ENCODE results near the gene METAP2. TPM values are rescaled to one million over a fixed set of nuclear protein-coding genes. Genes with fewer than 3 reads are reported as not detected.

Gene METAP2
- total RNA-seq, 1 experiment from 2014 or later: 121 TPM

GRCh38 chr12:95497031-95497430 is 23.1 kb downstream of the METAP2 start:
- in situ Hi-C loops (cut with HindIII; ENCODE audit: low pct_unique_long_range_greater_than_20kb, low sequenced_read_pairs): no loop called here

DNA sequence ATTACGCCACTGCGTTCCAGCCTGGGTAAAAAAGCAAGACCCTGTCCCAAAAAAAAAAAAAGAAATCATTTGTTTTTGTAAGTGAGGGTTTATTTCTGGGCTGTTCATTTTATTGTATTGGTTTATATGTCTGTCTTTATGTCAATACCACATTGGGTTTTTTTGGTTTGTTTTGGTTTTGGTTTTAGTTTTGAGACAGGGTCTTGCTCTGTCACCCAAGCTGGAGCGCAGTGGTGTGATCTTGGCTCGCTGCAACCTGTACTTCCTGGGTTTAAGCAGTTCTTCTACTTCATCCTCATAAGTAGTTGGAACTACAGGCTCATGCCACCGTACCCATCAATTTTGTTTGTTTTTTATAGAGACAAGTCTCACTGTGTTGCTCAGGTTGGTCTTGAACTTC is 25.0 kb downstream of the METAP2 start:
- DNase-seq (ENCODE audit: low read depth, low spot score): no peak
- in situ Hi-C loops (cut with HindIII; ENCODE audit: low pct_unique_long_range_greater_than_20kb, low sequenced_read_pairs): no loop called here

More at GRCh38 chr12:95497031-95497430, 23.1 kb downstream of the METAP2 start:
- no peak for DNase-seq (ENCODE audit: low read depth, low spot score)

- DNase-seq (ENCODE audit: low read depth, low spot score): no peak
- in situ Hi-C loops (cut with HindIII; ENCODE audit: low pct_unique_long_range_greater_than_20kb, low sequenced_read_pairs): no loop called here
Observed at GRCh38 chr12:95499772-95500171, 25.8 kb downstream of the METAP2 start.

DNA sequence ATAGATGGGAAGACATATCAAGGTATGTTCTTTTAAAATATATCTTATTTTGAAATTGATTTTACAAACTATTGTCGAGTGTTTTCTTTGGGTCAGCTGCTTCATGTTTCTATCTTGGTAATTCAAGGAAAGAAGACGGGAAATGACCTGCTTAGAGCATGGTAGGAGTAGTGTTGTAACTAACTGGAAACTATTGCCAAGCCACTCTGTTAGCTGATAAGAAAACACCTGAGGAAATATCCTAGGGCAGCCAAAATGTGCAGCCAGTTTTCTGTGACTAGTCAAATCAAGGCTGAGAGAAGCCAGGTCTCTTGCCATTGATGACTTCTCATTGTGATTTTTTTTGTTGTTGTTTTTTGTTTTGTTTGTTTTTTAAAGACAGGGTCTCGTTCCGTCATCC is 30.2 kb downstream of the METAP2 start:
- in situ Hi-C loops (cut with HindIII; ENCODE audit: low pct_unique_long_range_greater_than_20kb, low sequenced_read_pairs): no loop called here

DNA sequence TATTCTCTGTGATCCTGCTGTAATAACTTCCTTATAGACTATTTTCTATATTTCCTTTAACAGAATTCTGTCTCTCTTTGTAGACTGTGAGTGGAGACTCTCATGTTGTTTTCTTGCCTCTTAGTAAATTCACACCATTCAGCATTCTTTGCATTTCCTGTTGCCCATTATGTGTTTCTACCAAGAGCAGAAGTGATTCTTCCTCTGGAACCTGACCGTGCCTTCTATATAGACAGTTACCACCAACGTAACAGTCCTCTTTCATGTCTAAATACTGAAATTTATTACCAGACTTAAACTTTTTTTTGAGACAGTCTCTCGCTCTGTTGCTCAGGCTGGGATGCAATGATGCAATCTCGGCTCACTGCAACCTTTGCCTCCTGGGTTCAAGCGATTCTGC is 31.1 kb downstream of the METAP2 start:
- in situ Hi-C loops (cut with HindIII; ENCODE audit: low pct_unique_long_range_greater_than_20kb, low sequenced_read_pairs): no loop called here
- no peak for DNase-seq (ENCODE audit: low read depth, low spot score)

More for the DNA sequence above, 30.2 kb downstream of the METAP2 start:
- DNase-seq (ENCODE audit: low read depth, low spot score): no peak

DNA sequence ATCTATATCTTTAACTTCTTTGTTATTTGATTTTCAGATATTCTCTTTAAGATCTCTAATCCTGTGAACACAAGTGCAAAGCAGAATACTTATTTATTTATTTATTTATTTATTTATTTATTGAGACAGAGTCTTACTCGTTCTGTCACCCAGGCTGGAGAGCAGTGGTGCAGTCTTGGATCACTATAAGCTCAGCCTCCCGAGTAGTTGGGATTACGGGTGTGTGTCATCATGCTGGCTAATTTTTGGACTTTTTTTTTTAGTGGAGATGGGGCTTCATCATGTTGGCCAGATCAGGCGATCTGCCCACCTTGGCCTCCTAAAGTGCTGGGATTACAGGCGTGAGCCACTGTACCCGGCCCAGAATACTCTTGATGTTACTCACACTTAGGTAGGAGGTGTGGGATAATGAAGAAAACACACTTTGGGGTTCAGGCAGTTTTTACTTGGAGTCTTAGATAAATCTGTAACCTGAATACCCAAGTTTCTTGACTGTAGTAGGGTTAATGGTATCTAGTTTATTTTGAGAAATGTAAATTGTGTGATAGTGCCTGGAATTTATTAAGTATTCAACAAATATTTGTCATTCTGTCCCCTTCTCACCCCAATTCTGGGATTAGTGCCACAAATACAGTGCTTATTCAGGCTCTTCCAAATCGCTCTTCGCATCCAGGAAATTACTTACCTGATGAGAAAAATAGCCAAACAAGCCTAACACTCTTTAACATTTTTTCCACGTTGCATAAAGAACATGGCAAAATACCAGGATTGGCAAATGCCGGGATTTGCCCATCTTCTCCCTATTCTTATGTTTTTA is 33.0 kb downstream of the METAP2 start:
- in situ Hi-C loops (cut with HindIII; ENCODE audit: low pct_unique_long_range_greater_than_20kb, low sequenced_read_pairs): no loop called here

DNA sequence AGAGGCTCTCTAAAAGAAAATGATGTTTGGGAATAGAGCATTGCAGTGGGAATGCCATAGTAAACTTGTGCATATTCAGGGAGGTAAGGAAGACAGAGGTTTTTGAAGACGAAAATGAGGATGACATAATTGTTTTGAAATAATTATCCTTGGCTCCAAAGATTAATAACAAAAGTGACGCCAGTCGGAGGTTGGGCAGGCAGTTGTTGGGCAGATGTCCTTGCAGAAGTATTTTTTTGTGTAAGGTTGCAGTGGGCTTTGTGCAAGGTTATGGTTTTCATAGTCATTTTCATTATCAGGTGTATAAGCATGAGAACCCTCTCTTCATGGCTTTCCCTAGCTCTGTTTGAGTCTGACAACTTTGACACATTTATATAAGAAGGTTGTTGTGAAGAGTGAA is 35.3 kb downstream of the METAP2 start:
- no peak for DNase-seq (ENCODE audit: low read depth, low spot score)
- in situ Hi-C loops (cut with HindIII; ENCODE audit: low pct_unique_long_range_greater_than_20kb, low sequenced_read_pairs): no loop called here

More for the DNA sequence above, 33.0 kb downstream of the METAP2 start:
- DNase-seq (ENCODE audit: low read depth, low spot score): no peak

DNA sequence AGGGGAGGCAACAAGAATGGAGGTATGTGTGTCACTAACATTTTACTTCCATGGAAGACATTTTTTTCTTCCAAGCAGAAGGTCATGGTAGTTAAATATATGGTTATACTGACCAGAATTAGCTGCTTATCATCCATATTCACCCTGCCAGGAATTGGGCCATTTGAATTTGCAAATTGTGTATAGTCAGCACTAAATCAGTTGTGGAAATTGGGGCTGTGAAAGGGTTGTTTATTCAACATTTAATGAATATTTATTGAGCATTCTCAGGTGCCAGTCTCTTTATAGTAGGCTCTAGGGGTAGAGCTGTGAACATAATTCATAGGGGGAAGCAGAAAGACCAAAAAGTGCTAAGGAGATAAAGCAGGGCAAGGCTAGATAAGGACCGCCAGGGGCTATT is 38.0 kb downstream of the METAP2 start:
- no peak for DNase-seq (ENCODE audit: low read depth, low spot score)
- in situ Hi-C loops (cut with HindIII; ENCODE audit: low pct_unique_long_range_greater_than_20kb, low sequenced_read_pairs): no loop called here

DNA sequence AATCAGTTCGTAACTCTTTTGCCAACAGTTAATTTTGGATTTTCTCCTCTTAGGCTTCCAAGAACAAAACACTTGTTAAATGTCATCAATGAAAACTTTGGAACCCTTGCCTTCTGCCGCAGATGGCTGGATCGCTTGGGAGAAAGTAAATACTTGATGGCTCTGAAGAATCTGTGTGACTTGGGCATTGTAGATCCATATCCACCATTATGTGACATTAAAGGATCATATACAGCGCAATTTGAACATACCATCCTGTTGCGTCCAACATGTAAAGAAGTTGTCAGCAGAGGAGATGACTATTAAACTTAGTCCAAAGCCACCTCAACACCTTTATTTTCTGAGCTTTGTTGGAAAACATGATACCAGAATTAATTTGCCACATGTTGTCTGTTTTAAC is 39.6 kb downstream of the METAP2 start:
- in situ Hi-C loops (cut with HindIII; ENCODE audit: low pct_unique_long_range_greater_than_20kb, low sequenced_read_pairs): no loop called here
- no peak for DNase-seq (ENCODE audit: low read depth, low spot score)

DNA sequence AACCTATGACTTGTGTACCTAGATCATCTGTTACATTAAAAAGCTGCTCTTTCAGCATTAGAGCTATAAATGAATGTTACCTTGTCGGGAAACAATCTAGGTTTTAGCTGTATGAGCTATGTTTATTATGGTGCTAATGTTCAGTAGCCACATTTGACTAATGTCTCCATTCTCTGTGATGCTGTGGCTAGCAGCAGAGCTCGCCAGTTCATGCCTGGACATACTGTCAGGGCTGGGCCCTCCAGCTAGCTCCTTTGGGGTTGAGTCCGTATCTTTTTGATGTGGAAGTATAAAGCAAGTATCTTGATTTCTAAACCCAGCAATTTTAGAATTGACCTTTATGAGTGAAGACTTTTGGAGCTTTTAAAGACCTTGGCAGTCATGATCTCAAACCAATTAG is 41.2 kb downstream of the METAP2 start:
- DNase-seq (ENCODE audit: low read depth, low spot score): no peak
- in situ Hi-C loops (cut with HindIII; ENCODE audit: low pct_unique_long_range_greater_than_20kb, low sequenced_read_pairs): no loop called here

GRCh38 chr12:95516757-95517156 is 42.8 kb downstream of the METAP2 start:
- no peak for DNase-seq (ENCODE audit: low read depth, low spot score)
- in situ Hi-C loops (cut with HindIII; ENCODE audit: low pct_unique_long_range_greater_than_20kb, low sequenced_read_pairs): no loop called here

DNA sequence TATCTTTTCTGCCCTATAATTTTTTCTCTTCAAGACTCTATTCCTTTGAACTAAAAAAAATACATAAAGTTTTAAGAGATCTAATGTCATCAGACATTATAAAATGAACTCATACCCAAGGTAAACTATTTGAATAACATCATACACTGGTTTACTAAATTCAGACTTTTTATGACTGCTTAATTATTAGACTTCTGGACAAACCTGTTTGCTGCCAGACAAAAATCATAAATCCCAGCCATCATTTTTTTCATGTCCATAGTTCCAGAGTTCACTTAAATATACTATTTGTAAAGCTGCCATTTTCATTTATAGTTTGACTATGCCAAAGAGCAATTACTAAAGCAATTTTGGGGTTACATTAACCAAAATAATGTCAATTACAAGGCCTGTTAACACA is 43.3 kb downstream of the METAP2 start:
- no peak for DNase-seq (ENCODE audit: low read depth, low spot score)
- in situ Hi-C loops (cut with HindIII; ENCODE audit: low pct_unique_long_range_greater_than_20kb, low sequenced_read_pairs): no loop called here

DNA sequence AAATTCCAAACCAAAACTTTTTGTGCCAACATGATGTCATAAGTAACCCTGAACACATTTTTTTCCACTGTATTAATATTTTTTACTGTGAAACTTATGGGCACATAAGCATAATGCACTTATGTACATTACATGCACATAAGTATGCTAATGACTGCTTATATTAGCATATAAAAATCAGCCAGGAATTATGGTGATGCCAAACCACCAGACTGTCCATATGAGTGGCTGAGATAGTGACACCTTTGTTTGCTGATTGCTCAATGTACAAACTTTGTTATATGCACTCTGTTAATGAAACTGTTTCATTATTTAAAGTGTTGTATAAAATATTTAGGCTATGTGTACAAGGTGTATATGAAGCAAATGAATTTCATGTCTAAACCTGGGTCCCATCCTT is 45.0 kb downstream of the METAP2 start:
- no peak for DNase-seq (ENCODE audit: low read depth, low spot score)
- in situ Hi-C loops (cut with HindIII; ENCODE audit: low pct_unique_long_range_greater_than_20kb, low sequenced_read_pairs): no loop called here

- in situ Hi-C loops (cut with HindIII; ENCODE audit: low pct_unique_long_range_greater_than_20kb, low sequenced_read_pairs): no loop called here
- no peak for DNase-seq (ENCODE audit: low read depth, low spot score)
Observed at GRCh38 chr12:95520816-95521215, 46.9 kb downstream of the METAP2 start.

DNA sequence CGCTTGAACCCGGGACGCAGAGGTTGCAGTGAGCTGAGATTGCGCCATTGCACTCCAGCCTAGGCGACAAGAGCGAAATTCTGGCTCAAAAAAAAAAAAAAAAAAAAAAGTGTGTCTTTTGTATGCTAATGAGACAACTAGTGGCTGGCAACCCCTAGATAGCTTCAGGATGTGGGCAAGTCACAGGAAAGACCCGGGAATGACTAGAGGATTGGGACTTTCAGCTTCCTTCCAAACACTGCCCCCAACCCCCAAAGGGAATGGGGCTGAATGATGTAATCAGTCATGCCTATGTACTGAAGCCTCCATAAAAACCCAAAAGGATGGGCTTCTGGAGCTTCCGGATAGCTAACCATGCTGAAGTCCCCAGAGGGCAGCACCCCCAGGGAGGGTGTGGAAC is 48.7 kb downstream of the METAP2 start:
- in situ Hi-C loops (cut with HindIII; ENCODE audit: low pct_unique_long_range_greater_than_20kb, low sequenced_read_pairs): no loop called here
- no peak for DNase-seq (ENCODE audit: low read depth, low spot score)

- DNase-seq (ENCODE audit: low read depth, low spot score): no peak
- in situ Hi-C loops (cut with HindIII; ENCODE audit: low pct_unique_long_range_greater_than_20kb, low sequenced_read_pairs): no loop called here
Observed at GRCh38 chr12:95528431-95528830, 54.5 kb downstream of the METAP2 start.

- peak; percentile 73 for DNase-seq (ENCODE audit: low read depth, low spot score)
- in situ Hi-C loops (cut with HindIII; ENCODE audit: low pct_unique_long_range_greater_than_20kb, low sequenced_read_pairs): no loop called here
Observed at GRCh38 chr12:95529693-95530225, 55.8 kb downstream of the METAP2 start.

- in situ Hi-C loops (cut with HindIII; ENCODE audit: low pct_unique_long_range_greater_than_20kb, low sequenced_read_pairs): no loop called here
- DNase-seq (ENCODE audit: low read depth, low spot score): peak; percentile 44
Observed at GRCh38 chr12:95532851-95533250, 58.9 kb downstream of the METAP2 start.

GRCh38 chr12:95533985-95534384 is 60.0 kb downstream of the METAP2 start:
- DNase-seq (ENCODE audit: low read depth, low spot score): no peak
- in situ Hi-C loops (cut with HindIII; ENCODE audit: low pct_unique_long_range_greater_than_20kb, low sequenced_read_pairs): no loop called here
